Measurements from ENCODE around the gene TIMP2.

- TF ChIP-seq, protein P1, sequence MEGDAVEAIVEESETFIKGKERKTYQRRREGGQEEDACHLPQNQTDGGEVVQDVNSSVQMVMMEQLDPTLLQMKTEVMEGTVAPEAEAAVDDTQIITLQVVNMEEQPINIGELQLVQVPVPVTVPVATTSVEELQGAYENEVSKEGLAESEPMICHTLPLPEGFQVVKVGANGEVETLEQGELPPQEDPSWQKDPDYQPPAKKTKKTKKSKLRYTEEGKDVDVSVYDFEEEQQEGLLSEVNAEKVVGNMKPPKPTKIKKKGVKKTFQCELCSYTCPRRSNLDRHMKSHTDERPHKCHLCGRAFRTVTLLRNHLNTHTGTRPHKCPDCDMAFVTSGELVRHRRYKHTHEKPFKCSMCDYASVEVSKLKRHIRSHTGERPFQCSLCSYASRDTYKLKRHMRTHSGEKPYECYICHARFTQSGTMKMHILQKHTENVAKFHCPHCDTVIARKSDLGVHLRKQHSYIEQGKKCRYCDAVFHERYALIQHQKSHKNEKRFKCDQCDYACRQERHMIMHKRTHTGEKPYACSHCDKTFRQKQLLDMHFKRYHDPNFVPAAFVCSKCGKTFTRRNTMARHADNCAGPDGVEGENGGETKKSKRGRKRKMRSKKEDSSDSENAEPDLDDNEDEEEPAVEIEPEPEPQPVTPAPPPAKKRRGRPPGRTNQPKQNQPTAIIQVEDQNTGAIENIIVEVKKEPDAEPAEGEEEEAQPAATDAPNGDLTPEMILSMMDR (conservative IDR thresholded peaks at IDR 0.05): no peak
- TF ChIP-seq ZFX (IDR thresholded peaks at IDR 0.05): no peak
These were observed 95.7 kb downstream of the TIMP2 start for GRCh38 chr17:78829477-78829876.

Measured in C4-2B (cell line).